Activated T-helper 1 cell treated with anti-CD3 and anti-CD28 coated beads, Interleukin-2, amount 50 U/mL, for 16 hours (primary cell): ENCODE results near the gene UGT1A5.
"Not testable (repeated sequence)": the region's sequence is repeated elsewhere in the genome, so short reads cannot be mapped to it uniquely, and the experiment has no call there.

Source experiments
- DNase-seq, 2 donors: peaks; one replicate each; pipeline ENCODE4 v3.0.0-alpha.2; 2020; ENCODE audit warnings: low read depth in 1 of 2, low spot score in 1 of 2

UGT1A5 gene

GRCh38 chr2:233745838-233746237 lies 33.1 kb downstream of the UGT1A5 start:
- DNase-seq, result not testable (repeated sequence)

GRCh38 chr2:233746475-233747282 lies 34.0 kb downstream of the UGT1A5 start:
- no peak for DNase-seq

- no peak for DNase-seq
Measured at GRCh38 chr2:233747283-233747544, 34.5 kb downstream of the UGT1A5 start.

GRCh38 chr2:233750689-233751088 lies 38.0 kb downstream of the UGT1A5 start:
- not testable (repeated sequence) for DNase-seq

GRCh38 chr2:233751212-233752009 lies 38.7 kb downstream of the UGT1A5 start:
- not testable (repeated sequence) for DNase-seq

- no peak for DNase-seq
Measured at GRCh38 chr2:233754872-233755611, 42.3 kb downstream of the UGT1A5 start.

- DNase-seq, result no peak
Measured at GRCh38 chr2:233756429-233757081, 43.8 kb downstream of the UGT1A5 start.

- no peak for DNase-seq
Measured at GRCh38 chr2:233758141-233758540, 45.4 kb downstream of the UGT1A5 start.

- no peak for DNase-seq
Measured at GRCh38 chr2:233758849-233759248, 46.1 kb downstream of the UGT1A5 start.

- no peak for DNase-seq
Measured at GRCh38 chr2:233760043-233760442, 47.3 kb downstream of the UGT1A5 start, which contains the start of gene UGT1A1. UGT1A1 (plus strand) TSS chr2:233760270; CDS start chr2:233760288, 18 bp downstream.

- no peak for DNase-seq
Measured at GRCh38 chr2:233761040-233761769, 48.5 kb downstream of the UGT1A5 start.

- no peak for DNase-seq
Measured at GRCh38 chr2:233764264-233764663, 51.6 kb downstream of the UGT1A5 start.

GRCh38 chr2:233764761-233765160 lies 52.1 kb downstream of the UGT1A5 start:
- no peak for DNase-seq

- no peak for DNase-seq
Measured at GRCh38 chr2:233766416-233766815, 53.7 kb downstream of the UGT1A5 start.

GRCh38 chr2:233768076-233768475 lies 55.4 kb downstream of the UGT1A5 start:
- no peak for DNase-seq

GRCh38 chr2:233769260-233769659 lies 56.6 kb downstream of the UGT1A5 start:
- DNase-seq, result no peak

- DNase-seq, result no peak
Measured at GRCh38 chr2:233772153-233772552, 59.4 kb downstream of the UGT1A5 start.

- DNase-seq, result no peak
Measured at GRCh38 chr2:233772583-233772982, 59.9 kb downstream of the UGT1A5 start.

- no peak for DNase-seq
Measured at GRCh38 chr2:233773854-233774253, 61.1 kb downstream of the UGT1A5 start.

- no peak for DNase-seq
Measured at GRCh38 chr2:233775414-233775813, 62.7 kb downstream of the UGT1A5 start.

- no peak for DNase-seq
Measured at GRCh38 chr2:233778030-233778429, 65.3 kb downstream of the UGT1A5 start, which contains the start of gene MROH2A. MROH2A (plus strand) TSS chr2:233778330; CDS start chr2:233779359, 1,029 bp downstream.
